GM10248 (cell line): ENCODE measurements around the gene OBSCN.

Experiments used
- CTCF ChIA-PET: fragments of 300-600 bp; sonication (Branson Sonifier 250); formaldehyde crosslinking; extraction: SDS; loops from one replicate; lab custom pipeline; 2021; ENCODE audit warnings: antibody characterized with exemption; lab: Yijun Ruan, JAX
- POLR2A ChIA-PET: fragments of 350-650 bp; sonication (Branson Sonifier 250); formaldehyde crosslinking; extraction: SDS; loops from one replicate; lab custom pipeline; 2020; ENCODE audit warnings: antibody characterized with exemption; lab: Yijun Ruan, JAX
- DNase-seq: peaks from one replicate; pipeline ENCODE4 v3.0.0; 2012; ENCODE audit errors: extremely low spot score
- CTCF ChIP-seq: IDR thresholded peaks from 2 replicates; pipeline ENCODE4 v1.5.1; 2012; ENCODE audit warnings: mild to moderate bottlenecking, low read depth; ENCODE audit errors: extremely low read depth, missing control alignments, control extremely low read depth

OBSCN gene

DNA sequence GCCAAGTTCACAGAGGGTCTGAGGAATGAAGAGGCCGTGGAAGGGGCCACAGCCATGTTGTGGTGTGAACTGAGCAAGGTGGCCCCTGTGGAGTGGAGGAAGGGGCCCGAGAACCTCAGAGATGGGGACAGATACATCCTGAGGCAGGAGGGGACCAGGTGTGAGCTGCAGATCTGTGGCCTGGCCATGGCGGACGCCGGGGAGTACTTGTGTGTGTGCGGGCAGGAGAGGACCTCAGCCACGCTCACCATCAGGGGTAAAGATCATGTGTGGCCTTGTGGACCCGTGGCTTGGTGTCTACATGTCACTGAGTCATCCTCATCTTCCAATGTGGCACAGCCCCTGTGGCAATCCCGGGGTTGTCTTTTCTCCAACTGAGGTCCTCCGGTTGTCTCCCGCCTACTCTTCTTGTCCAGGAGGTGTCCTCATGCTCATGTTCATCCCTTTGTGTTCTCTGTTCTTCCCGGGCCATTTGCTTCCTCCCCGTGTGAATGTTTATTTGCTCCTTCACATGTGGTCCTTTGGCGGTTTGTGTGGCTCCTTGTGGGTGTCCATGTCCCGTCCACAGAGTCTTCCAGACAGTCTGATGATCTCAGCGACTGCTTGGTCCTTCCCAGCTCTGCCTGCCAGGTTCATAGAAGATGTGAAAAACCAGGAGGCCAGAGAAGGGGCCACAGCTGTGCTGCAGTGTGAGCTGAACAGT is 84.2 kb downstream of the OBSCN start:
- POLR2A ChIA-PET, result no interaction called here
- CTCF ChIA-PET, result no interaction called here
- TF ChIP-seq CTCF, result no peak
- DNase-seq, result no peak

GRCh38 chr1:228292609-228292911 is 84.7 kb downstream of the OBSCN start:
- ChIA-PET CTCF (no interaction called here), POLR2A (no interaction called here)
- DNase-seq, result no peak
- TF ChIP-seq CTCF, result no peak

GRCh38 chr1:228293393-228293792 is 85.5 kb downstream of the OBSCN start:
- ChIA-PET CTCF (no interaction called here), POLR2A (interaction anchor here (0.5 kb wide), 1 partner anchor 114 kb away, joined by 9 read pairs; the partner anchor contains the start of gene TRIM11)
- TF ChIP-seq CTCF, result no peak
- DNase-seq, result no peak

GRCh38 chr1:228293816-228294500 is 86.1 kb downstream of the OBSCN start:
- ChIA-PET POLR2A (interaction anchor here (0.5 kb wide), 1 partner anchor 113 kb away, joined by 9 read pairs; the partner anchor contains the start of gene TRIM11), CTCF (no interaction called here)
- no peak for DNase-seq
- no peak for TF ChIP-seq CTCF

DNA sequence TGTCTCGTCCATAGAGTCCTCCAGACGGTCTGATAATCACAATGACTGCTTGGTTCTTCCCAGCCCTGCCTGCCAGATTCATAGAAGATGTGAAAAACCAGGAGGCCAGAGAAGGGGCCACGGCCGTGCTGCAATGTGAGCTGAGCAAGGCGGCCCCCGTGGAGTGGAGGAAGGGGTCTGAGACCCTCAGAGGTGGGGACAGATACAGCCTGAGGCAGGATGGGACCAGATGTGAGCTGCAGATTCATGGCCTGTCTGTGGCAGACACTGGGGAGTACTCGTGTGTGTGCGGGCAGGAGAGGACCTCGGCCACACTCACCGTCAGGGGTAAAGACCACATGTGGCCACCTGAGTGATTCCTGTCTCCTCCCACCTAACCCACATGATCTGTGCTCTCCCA is 86.9 kb downstream of the OBSCN start:
- CTCF ChIA-PET, result no interaction called here
- POLR2A ChIA-PET, result no interaction called here
- no peak for TF ChIP-seq CTCF
- DNase-seq, result no peak

- POLR2A ChIA-PET, result no interaction called here
- TF ChIP-seq CTCF, result no peak
- DNase-seq, result no peak
- CTCF ChIA-PET, result no interaction called here
Observed at GRCh38 chr1:228295201-228295600, 87.4 kb downstream of the OBSCN start.
